ENCODE measurements around the gene SH2D7. TPM values are rescaled to one million over a fixed set of nuclear protein-coding genes. Genes with fewer than 3 reads are reported as not detected.
A peak's percentile ranks its signal among the peaks of the same experiment; 100 is the strongest.

Gene SH2D7
- total RNA-seq, 1 experiment from 2014 or later = not detected

DNA sequence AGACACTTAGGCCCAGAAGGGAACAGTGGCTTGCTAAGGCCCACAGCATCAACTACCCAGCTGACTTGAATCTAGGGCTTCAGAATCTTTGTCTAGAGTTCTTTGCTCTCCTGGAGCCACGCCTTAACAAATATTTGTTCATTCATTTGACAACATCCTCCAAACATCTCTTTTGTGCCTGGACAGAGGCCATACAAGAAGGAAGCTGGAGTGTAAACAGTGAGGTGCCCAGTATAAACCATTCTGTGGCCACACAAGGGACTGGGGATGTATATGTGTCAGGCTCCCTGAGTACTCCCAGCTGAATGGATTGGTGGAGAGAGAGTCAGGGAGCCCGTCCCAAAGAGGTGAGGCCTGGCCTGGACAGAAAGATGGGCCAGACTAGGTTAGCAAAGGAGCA is 35.5 kb downstream of the SH2D7 start (continued):
- TF ChIP-seq, protein P1, sequence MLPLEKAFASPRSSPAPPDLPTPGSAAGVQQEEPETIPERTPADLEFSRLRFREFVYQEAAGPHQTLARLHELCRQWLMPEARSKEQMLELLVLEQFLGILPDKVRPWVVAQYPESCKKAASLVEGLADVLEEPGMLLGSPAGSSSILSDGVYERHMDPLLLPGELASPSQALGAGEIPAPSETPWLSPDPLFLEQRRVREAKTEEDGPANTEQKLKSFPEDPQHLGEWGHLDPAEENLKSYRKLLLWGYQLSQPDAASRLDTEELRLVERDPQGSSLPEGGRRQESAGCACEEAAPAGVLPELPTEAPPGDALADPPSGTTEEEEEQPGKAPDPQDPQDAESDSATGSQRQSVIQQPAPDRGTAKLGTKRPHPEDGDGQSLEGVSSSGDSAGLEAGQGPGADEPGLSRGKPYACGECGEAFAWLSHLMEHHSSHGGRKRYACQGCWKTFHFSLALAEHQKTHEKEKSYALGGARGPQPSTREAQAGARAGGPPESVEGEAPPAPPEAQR (CRISPR knock-in tag; IDR thresholded peaks at IDR 0.05) = no peak

DNA sequence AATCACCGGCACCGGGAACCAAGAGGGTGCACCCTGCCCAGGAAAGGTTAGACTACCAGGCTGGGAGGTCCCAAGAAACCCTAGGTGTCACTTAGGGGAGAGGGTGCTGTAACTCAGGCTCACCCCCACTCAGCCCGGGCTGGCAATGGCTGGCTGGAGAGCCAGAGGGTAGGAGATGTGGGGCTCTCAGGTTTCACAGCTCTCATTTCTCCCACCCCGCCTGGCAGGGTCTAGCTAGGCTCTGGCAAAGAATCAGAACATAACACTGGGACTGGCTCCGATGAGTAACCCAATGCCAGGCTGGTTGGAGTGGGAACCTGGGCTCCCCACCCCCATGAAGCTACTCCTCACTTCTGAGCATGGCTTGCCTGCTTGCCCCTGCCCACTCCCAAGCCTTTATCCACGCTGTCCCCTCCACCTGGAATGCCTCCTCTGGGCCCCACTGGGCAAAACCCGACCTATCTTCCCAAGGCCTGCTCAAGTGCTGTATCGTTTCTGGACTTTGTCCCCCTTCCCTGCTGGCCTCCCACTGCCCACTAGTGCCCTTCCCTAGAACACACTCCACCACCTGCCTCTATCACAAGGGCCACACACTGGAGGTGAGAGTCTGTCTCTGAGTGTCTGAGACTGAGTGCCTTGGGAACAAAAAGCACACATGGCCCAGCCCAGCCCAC is 36.9 kb downstream of the SH2D7 start:
- Mint-ChIP-seq H3K9me3 (no peaks in the 10 kb centered on the region), H3K4me1 (peaks cover 32% of the 10 kb centered on the region), H3K4me3 (no peak overlapping the region), H3K36me3 (no peaks in the 10 kb centered on the region), H3K27ac (peak overlapping the region; percentile 43; the same call in 1 of the 2 replicates), H3K27me3 (ENCODE audit: low read depth) (no peaks in the 10 kb centered on the region)
- ChIA-PET CTCF (interaction anchor here (1.2 to 2.3 kb wide), 2 partner anchors 16 to 67 kb away, joined by 6 to 8 read pairs; no protein-coding TSS in a partner anchor), POLR2A (no interaction called here)
- TF ChIP-seq, protein P2, sequence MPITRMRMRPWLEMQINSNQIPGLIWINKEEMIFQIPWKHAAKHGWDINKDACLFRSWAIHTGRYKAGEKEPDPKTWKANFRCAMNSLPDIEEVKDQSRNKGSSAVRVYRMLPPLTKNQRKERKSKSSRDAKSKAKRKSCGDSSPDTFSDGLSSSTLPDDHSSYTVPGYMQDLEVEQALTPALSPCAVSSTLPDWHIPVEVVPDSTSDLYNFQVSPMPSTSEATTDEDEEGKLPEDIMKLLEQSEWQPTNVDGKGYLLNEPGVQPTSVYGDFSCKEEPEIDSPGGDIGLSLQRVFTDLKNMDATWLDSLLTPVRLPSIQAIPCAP (CRISPR knock-in tag; IDR thresholded peaks at IDR 0.05) = no peak
- TF ChIP-seq, protein P3, sequence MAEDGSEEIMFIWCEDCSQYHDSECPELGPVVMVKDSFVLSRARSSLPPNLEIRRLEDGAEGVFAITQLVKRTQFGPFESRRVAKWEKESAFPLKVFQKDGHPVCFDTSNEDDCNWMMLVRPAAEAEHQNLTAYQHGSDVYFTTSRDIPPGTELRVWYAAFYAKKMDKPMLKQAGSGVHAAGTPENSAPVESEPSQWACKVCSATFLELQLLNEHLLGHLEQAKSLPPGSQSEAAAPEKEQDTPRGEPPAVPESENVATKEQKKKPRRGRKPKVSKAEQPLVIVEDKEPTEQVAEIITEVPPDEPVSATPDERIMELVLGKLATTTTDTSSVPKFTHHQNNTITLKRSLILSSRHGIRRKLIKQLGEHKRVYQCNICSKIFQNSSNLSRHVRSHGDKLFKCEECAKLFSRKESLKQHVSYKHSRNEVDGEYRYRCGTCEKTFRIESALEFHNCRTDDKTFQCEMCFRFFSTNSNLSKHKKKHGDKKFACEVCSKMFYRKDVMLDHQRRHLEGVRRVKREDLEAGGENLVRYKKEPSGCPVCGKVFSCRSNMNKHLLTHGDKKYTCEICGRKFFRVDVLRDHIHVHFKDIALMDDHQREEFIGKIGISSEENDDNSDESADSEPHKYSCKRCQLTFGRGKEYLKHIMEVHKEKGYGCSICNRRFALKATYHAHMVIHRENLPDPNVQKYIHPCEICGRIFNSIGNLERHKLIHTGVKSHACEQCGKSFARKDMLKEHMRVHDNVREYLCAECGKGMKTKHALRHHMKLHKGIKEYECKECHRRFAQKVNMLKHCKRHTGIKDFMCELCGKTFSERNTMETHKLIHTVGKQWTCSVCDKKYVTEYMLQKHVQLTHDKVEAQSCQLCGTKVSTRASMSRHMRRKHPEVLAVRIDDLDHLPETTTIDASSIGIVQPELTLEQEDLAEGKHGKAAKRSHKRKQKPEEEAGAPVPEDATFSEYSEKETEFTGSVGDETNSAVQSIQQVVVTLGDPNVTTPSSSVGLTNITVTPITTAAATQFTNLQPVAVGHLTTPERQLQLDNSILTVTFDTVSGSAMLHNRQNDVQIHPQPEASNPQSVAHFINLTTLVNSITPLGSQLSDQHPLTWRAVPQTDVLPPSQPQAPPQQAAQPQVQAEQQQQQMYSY (CRISPR knock-in tag; IDR thresholded peaks at IDR 0.05) = 0 out of 2 replicates have a peak, but pooled peaks have one; percentile 31
- TF ChIP-seq, protein P4, sequence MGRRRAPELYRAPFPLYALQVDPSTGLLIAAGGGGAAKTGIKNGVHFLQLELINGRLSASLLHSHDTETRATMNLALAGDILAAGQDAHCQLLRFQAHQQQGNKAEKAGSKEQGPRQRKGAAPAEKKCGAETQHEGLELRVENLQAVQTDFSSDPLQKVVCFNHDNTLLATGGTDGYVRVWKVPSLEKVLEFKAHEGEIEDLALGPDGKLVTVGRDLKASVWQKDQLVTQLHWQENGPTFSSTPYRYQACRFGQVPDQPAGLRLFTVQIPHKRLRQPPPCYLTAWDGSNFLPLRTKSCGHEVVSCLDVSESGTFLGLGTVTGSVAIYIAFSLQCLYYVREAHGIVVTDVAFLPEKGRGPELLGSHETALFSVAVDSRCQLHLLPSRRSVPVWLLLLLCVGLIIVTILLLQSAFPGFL (CRISPR knock-in tag; IDR thresholded peaks at IDR 0.05; ENCODE audit: borderline replicate concordance) = no peak
- ATAC-seq (0 out of 2 replicates have a peak, but pooled peaks have one; percentile 6), DNase-seq (ENCODE audit: low spot score) (no peak)

DNA sequence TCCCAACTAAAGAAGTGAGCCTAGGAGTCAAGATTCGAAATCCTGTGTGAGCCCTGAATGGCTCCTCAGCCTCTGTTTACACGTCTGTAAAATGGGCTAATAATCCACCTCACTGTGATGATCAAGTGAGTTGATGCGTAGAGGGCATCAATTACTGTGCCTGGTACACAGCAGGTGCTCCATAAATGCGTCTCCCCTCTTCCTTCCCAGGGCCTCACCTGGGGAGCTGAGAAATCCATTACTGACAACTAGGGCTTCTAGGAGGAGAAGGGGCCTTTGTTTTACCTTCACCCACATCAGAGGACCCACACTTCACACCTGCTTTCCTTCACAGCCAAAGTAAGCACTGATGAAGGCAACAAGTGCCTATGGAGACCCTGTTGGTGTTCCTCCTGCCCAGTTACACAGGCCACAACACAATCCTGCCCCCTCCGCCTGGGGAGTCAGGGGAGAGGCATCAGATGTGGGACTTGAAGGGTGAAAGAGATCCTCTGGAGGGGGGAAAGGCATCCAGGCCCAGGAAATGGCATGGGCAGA is 37.5 kb downstream of the SH2D7 start:
- Mint-ChIP-seq H3K9me3 (no peaks in the 10 kb centered on the region), H3K4me1 (peaks cover 32% of the 10 kb centered on the region), H3K27ac (peak overlapping the region; percentile 86; the same call in 1 of the 2 replicates), H3K36me3 (no peaks in the 10 kb centered on the region), H3K4me3 (peak overlapping the region; percentile 81), H3K27me3 (ENCODE audit: low read depth) (no peaks in the 10 kb centered on the region)
- no peak for ATAC-seq
- CTCF ChIA-PET = interaction anchor here (0.6 to 2.5 kb wide), 13 partner anchors 10 to 166 kb away, joined by 4 to 26 read pairs (median 7); partner anchors contain the start of gene IDH3A
- DNase-seq (ENCODE audit: low spot score) = no peak
- no peak for TF ChIP-seq MXD4 (CRISPR knock-in tag; IDR thresholded peaks at IDR 0.05; ENCODE audit: borderline replicate concordance)
- no peak for TF ChIP-seq ZNF396 (CRISPR knock-in tag; IDR thresholded peaks at IDR 0.05; ENCODE audit: borderline replicate concordance)
- no peak for TF ChIP-seq RELA (CRISPR knock-in tag; IDR thresholded peaks at IDR 0.05; ENCODE audit: borderline replicate concordance)
- no peak for TF ChIP-seq NR2C2 (CRISPR knock-in tag; IDR thresholded peaks at IDR 0.05)
- TF ChIP-seq, protein P1 (CRISPR knock-in tag; IDR thresholded peaks at IDR 0.05) = no peak
- TF ChIP-seq, protein P5, sequence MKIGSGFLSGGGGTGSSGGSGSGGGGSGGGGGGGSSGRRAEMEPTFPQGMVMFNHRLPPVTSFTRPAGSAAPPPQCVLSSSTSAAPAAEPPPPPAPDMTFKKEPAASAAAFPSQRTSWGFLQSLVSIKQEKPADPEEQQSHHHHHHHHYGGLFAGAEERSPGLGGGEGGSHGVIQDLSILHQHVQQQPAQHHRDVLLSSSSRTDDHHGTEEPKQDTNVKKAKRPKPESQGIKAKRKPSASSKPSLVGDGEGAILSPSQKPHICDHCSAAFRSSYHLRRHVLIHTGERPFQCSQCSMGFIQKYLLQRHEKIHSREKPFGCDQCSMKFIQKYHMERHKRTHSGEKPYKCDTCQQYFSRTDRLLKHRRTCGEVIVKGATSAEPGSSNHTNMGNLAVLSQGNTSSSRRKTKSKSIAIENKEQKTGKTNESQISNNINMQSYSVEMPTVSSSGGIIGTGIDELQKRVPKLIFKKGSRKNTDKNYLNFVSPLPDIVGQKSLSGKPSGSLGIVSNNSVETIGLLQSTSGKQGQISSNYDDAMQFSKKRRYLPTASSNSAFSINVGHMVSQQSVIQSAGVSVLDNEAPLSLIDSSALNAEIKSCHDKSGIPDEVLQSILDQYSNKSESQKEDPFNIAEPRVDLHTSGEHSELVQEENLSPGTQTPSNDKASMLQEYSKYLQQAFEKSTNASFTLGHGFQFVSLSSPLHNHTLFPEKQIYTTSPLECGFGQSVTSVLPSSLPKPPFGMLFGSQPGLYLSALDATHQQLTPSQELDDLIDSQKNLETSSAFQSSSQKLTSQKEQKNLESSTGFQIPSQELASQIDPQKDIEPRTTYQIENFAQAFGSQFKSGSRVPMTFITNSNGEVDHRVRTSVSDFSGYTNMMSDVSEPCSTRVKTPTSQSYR (CRISPR knock-in tag; IDR thresholded peaks at IDR 0.05) = no peak
- no peak for TF ChIP-seq IRF2 (CRISPR knock-in tag; IDR thresholded peaks at IDR 0.05; ENCODE audit: borderline replicate concordance, low read depth)
- no peak for TF ChIP-seq JUN (CRISPR knock-in tag; IDR thresholded peaks at IDR 0.05)
- TF ChIP-seq ELF4 (CRISPR knock-in tag; IDR thresholded peaks at IDR 0.05; ENCODE audit: low read depth) = no peak
- TF ChIP-seq FOXK1 (CRISPR knock-in tag; IDR thresholded peaks at IDR 0.05) = no peak
- TF ChIP-seq, protein P4 (CRISPR knock-in tag; IDR thresholded peaks at IDR 0.05; ENCODE audit: borderline replicate concordance) = no peak
- TF ChIP-seq ZNF317 (CRISPR knock-in tag; IDR thresholded peaks at IDR 0.05; ENCODE audit: borderline replicate concordance, low read depth) = no peak
- TF ChIP-seq, protein P6, sequence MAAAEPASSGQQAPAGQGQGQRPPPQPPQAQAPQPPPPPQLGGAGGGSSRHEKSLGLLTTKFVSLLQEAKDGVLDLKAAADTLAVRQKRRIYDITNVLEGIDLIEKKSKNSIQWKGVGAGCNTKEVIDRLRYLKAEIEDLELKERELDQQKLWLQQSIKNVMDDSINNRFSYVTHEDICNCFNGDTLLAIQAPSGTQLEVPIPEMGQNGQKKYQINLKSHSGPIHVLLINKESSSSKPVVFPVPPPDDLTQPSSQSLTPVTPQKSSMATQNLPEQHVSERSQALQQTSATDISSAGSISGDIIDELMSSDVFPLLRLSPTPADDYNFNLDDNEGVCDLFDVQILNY (CRISPR knock-in tag; IDR thresholded peaks at IDR 0.05) = no peak
- POLR2A ChIA-PET = interaction anchor here (1.8 to 1.9 kb wide), 2 partner anchors 9 to 20 kb away, joined by 10 to 12 read pairs; partner anchors contain the start of gene IDH3A
